ENCODE measurements around the gene RAI1.

DNA sequence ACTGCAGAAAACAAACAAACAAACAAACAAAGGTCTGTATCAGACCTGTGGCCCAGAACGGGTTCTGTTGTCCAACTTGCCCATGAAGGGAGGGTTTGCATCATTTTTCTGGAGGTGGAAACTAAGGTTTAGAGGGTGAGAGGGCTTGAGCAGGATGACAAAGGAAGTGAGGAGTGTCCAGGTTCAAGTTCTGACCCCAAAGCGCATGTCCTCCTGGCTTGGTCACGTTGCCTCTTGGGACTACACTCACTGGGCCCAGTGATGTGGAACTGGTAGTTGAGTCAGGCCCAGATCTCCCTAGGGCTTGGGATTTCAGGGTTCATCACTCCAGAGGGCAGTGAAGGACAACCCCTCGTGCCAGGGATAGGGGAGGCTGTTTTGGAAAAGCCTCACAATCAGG lies 153.7 kb downstream of the RAI1 start:
- TF ChIP-seq, protein P1, sequence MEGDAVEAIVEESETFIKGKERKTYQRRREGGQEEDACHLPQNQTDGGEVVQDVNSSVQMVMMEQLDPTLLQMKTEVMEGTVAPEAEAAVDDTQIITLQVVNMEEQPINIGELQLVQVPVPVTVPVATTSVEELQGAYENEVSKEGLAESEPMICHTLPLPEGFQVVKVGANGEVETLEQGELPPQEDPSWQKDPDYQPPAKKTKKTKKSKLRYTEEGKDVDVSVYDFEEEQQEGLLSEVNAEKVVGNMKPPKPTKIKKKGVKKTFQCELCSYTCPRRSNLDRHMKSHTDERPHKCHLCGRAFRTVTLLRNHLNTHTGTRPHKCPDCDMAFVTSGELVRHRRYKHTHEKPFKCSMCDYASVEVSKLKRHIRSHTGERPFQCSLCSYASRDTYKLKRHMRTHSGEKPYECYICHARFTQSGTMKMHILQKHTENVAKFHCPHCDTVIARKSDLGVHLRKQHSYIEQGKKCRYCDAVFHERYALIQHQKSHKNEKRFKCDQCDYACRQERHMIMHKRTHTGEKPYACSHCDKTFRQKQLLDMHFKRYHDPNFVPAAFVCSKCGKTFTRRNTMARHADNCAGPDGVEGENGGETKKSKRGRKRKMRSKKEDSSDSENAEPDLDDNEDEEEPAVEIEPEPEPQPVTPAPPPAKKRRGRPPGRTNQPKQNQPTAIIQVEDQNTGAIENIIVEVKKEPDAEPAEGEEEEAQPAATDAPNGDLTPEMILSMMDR (IDR thresholded peaks at IDR 0.05 in 8 of 11, conservative IDR thresholded peaks at IDR 0.05 in 3 of 11), result no peak
- TF ChIP-seq POLR2A (IDR thresholded peaks at IDR 0.05) (no peak), POLR2AphosphoS5 (IDR thresholded peaks at IDR 0.05) (no peak)

Measured in spleen (tissue), 7 donors.